Erythroblast (primary cell): ENCODE measurements around the gene BUB1.

Experiments
- GATA1 ChIP-seq: IDR thresholded peaks from 2 replicates; pipeline ENCODE4 v1.6.1; 2011; ENCODE audit warnings: low read depth, mild to moderate bottlenecking, control low read depth, low read length, moderate library complexity
- POLR2A ChIP-seq: IDR thresholded peaks from 2 replicates; pipeline ENCODE4 v1.6.1; 2011; ENCODE audit warnings: mild to moderate bottlenecking, low read length

DNA sequence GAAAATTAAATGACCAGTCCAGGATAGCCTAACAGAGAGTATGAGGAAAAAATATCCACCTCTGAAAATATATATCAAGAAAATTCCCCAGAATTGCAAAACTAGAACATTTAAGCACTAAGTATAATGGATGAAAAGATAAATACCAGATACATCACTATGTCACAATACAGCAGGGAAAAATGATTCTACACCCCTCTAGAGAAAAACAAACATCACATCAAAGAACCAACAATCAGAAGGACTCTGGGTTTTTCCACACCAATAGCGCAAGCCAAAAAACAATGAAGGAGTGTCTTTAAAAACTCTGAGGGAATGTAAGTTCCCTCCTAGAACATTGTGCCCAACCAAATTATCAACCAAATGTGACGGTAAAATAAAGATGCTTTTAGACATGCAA is 13.7 kb downstream of the BUB1 start:
- TF ChIP-seq POLR2A = no peak
- TF ChIP-seq GATA1 = no peak
